IPS DF 4.7 (cell line): ENCODE results near the gene OR6M1.

Experiments
- DNase-seq: peaks from one replicate; pipeline ENCODE4 v3.0.0-alpha.2; 2013; ENCODE audit warnings: low spot score; ENCODE audit errors: extremely low read depth

OR6M1 gene, protein sequence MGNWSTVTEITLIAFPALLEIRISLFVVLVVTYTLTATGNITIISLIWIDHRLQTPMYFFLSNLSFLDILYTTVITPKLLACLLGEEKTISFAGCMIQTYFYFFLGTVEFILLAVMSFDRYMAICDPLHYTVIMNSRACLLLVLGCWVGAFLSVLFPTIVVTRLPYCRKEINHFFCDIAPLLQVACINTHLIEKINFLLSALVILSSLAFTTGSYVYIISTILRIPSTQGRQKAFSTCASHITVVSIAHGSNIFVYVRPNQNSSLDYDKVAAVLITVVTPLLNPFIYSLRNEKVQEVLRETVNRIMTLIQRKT

GRCh38 chr11:123806249-123806648, at the start of gene OR6M1:
OR6M1 (minus strand) TSS chr11:123806349; CDS start chr11:123806349, 0 bp downstream.
- no peak for DNase-seq

GRCh38 chr11:123853038-123853437, 46.9 kb upstream of the OR6M1 start:
- DNase-seq = peak; percentile 16

DNA sequence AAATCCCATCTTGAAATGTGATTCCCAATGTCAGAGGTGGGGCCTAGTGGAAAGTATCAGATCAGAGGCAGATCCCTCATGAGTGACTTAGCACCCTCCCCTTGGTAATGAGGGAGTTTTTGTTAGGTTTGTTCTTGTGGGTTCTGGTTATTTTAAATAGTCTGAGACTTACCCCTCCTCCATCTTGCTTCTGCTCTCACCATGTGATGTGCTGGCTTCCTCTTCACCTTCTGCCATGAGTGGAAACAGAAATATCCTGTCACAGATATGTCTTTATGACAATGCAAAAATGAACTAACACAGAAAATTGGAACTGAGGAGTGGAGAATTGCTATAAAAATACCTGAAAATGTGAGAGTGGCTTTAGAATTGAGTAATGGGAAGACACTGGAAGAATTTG, 46.2 kb upstream of the OR6M1 start:
- no peak for DNase-seq

DNA sequence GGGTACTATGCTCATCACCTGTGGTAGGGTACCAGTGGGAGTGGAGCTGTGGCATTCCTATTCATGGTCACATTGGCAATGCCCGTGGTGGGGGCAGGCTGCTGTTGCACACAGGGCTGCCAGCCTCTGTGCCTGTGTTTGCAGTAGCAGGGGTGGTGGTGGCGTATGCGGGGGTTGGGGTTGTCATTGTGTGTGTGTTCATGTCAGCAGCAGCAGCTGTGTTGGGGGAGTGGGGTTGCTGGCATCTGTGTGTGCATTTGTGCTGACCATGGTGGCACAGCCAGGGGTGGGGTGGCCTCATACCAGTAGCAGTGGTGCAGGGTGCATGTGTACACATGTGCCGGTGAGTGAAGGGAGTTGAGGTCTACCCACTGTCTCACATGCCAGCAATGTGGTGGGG, 45.0 kb upstream of the OR6M1 start:
- DNase-seq = no peak

- DNase-seq = no peak
These were observed 35.0 kb upstream of the OR6M1 start for GRCh38 chr11:123841174-123841573.

GRCh38 chr11:123839131-123839530, 33.0 kb upstream of the OR6M1 start:
- no peak for DNase-seq

- no peak for DNase-seq
These were observed 32.5 kb upstream of the OR6M1 start for GRCh38 chr11:123838659-123839058.

DNA sequence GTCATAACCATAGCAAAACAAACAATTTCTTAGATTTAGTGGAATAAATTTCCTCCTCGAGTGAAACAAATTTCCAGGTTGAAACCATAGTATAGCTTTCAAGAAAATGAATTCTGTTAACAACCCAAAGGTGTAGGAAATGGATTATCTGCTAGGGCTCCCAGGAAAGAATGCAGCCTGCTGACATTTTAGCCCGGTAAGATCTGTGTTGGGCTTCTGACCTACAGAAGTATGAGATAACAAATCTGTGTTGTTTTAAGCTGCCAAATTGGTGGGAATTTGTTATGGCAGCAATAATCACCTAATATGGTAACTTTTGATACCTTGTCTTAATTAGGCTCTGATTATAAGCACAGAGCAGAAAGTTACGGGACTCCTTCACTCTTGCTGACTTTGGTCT, 32.0 kb upstream of the OR6M1 start:
- no peak for DNase-seq

DNA sequence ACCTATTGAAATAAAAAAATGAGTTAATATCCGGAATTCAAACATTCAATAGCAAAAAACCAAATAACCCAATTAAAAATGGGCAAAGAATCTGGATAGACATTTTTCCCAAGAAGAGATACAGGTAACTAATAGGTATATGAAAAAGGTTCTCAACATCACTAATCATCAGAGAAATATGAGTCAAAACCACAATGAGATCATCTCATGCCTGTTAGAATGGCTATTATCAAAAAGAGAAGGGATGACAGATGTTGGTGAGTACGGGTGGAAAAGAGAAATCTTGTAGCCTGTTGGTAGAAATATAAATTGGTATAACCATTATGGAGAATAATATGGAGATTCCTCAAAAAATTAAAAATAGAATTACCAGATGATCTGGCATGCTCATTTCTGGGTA, 26.9 kb upstream of the OR6M1 start:
- no peak for DNase-seq

DNA sequence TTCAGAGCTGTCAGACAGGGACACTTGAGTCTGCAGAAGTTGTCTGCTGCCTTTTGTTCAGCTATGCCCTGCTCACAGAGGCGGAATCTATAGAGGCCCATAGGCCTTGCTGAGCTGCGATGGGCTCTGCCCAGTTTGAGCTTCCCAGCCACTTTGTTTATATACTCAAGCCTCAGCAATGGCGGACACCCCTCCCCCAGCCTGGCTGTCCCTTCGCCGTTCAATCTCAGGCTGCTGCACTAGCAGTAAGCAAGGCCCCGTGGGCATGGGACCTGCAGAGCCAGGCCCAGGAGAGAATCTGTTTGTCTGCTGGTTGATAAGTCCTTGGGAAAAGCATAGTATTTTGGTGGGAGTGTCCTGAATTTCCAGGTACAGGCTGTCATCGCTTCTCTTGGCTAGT, 23.6 kb upstream of the OR6M1 start:
- no peak for DNase-seq

- no peak for DNase-seq
These were observed 16.4 kb upstream of the OR6M1 start for GRCh38 chr11:123822599-123822998.

GRCh38 chr11:123822032-123822431, 15.9 kb upstream of the OR6M1 start:
- no peak for DNase-seq

DNA sequence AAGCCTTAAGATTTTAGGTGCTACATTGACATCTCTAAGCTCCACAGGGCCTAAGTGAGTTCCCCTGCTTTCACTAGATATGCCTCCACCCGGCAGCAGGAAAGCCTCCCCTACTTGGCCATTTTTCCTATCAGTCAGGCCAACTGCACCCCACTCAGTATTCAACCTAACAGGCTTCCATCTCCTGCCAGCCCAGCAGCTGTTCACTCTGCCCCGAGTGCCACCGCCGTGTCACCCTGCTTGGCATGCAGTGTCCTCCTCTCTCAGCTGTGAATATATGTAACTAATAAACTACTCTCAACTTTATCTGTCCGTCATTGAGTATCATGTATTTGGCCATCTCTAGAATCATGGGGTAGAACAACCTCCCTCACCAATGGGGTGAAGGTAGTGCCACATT, 9.0 kb upstream of the OR6M1 start:
- no peak for DNase-seq

GRCh38 chr11:123801765-123802164, 4.4 kb downstream of the OR6M1 start:
- no peak for DNase-seq

GRCh38 chr11:123800036-123800435, 6.1 kb downstream of the OR6M1 start:
- no peak for DNase-seq

DNA sequence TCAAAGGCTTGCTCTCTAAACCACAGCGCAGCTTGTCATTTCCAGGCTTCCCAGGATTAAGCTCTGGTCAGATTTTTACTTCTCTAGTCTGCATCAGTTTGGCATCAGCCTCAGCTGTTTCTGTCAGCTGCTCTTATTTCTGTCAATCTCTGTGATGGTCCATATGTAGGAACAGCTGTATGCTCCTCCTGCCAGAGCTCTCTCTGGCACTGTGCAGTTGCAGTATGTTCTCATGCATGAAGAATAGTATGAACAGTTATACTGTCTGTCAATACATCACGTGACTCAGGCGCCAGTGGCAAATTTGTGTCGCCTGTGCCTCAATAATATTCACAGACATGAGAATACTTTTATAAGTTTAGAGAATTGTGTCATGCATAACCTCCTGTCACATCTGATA, 6.7 kb downstream of the OR6M1 start:
- DNase-seq = no peak

GRCh38 chr11:123798513-123799252, 7.5 kb downstream of the OR6M1 start:
- DNase-seq = no peak

- no peak for DNase-seq
These were observed 8.1 kb downstream of the OR6M1 start for GRCh38 chr11:123798079-123798478.

DNA sequence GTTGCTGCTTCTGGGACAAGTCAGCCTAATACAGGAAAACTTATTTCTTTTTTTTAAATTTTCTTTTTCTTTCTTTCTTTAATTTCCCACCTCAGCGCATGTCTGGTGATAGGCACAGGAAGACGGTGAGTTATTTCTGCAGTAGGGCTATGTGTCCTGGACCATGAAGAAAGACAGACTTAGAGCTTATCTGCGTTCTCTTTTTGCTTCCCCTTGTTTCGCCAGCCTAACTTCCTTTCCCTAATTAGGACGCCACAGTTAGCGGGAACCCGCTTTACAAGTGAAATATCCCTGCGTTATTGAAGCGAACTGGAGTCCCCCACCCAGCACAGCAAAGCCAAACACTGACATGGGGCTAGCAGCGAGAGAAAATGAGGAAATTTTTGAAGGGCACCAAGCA, 8.6 kb downstream of the OR6M1 start:
- DNase-seq = no peak

DNA sequence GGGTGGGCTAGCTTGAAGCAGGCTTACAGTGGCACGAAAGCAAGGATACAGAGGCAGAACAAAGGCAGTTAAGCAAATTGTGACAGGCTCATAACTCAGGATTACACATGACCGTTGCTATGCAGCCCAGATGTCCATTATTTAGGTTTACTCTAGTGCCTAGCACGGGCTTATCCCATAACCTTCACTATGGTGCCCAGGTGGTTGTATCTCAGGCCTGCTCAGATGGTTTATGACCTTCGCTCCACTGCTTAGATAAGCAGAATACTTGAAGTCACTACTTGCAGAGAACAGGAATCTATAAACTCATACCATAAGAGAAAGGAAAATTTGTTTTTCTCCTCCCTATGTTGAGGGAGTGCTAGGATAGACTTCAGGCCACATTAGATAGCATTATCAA, 9.0 kb downstream of the OR6M1 start:
- no peak for DNase-seq

GRCh38 chr11:123796226-123796625, 9.9 kb downstream of the OR6M1 start:
- DNase-seq = no peak

DNA sequence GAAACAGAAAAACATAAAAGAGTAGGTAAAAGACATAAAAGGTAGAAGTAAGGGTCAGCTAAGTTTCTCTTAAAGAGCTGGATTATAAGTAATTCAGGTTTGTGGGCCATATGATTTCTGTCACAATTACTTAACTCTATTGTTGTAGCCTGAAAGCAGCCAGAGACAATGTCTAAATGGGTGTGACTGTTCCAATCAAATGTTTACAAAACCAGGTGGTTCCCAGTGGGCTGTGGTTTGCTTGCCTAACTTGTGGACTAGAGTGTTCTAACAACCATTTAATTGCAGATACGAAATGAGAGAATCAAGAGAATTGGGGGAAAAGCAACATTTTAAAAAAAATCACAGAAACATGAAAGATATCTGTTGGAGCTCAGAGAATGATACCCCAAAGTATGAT, 22.6 kb downstream of the OR6M1 start:
- no peak for DNase-seq

GRCh38 chr11:123778511-123778910, 27.6 kb downstream of the OR6M1 start:
- no peak for DNase-seq
